ENCODE results near the gene DDR2.

DNA sequence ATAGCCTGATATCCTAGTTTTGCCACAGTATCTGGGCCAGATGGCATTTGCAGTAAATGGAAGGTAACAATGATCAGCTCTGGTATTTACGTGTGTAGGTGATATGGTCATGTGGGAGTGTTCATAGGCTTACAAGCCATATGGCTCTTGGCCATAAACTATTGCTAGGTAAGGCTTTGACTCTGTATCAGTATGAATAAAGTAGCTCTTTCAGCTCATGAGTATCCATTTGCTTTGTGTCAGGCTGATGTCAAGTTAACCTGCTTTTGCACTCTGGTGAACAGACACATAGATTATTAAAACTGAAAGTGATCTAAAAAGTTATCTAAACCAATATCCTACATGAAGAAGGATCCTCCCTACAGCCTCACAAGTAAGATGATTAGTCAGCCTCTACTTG lies 69.0 kb downstream of the DDR2 start:
- no peak for TF ChIP-seq FOXA1 (IDR thresholded peaks at IDR 0.05)
- TF ChIP-seq TARDBP (IDR thresholded peaks at IDR 0.05): no peak

Data from HEK293T (cell line).